WTC11 (cell line): Measurements from ENCODE around the gene SLC16A8.

ENCODE experiments used
- ATF2 ChIP-seq: sonication (generic); formaldehyde crosslinking; IDR thresholded peaks from 2 replicates; pipeline ENCODE4 v1.8.1; 2022; ENCODE audit warnings: low read depth, missing genetic modification reagents, borderline replicate concordance
- CTCF ChIP-seq: fragments of 200-600 bp; IDR thresholded peaks from 2 replicates; pipeline ENCODE4 v1.8.0; 2022; ENCODE audit warnings: antibody characterized with exemption
- FOXJ3 ChIP-seq: sonication (generic); formaldehyde crosslinking; IDR thresholded peaks from 2 replicates; pipeline ENCODE4 v1.9.0; 2021; ENCODE audit warnings: missing genetic modification reagents, mild to moderate bottlenecking, borderline replicate concordance
- IRF1 ChIP-seq: sonication (generic); formaldehyde crosslinking; IDR thresholded peaks from 2 replicates; pipeline ENCODE4 v1.8.0; 2023; ENCODE audit warnings: missing genetic modification reagents
- OVOL2 ChIP-seq: fragments of 250-450 bp; sonication (Bioruptor Pico); IDR thresholded peaks from 2 replicates; pipeline ENCODE4 v1.9.0; 2021; ENCODE audit warnings: mild to moderate bottlenecking, borderline replicate concordance
- PRDM15 ChIP-seq: sonication (generic); formaldehyde crosslinking; IDR thresholded peaks from 2 replicates; pipeline ENCODE4 v1.8.0; 2022; ENCODE audit warnings: missing genetic modification reagents
- RELA ChIP-seq: sonication (generic); formaldehyde crosslinking; IDR thresholded peaks from 2 replicates; pipeline ENCODE4 v1.8.1; 2022; ENCODE audit warnings: missing genetic modification reagents, mild to moderate bottlenecking, borderline replicate concordance
- ZNF263 ChIP-seq: sonication (generic); formaldehyde crosslinking; IDR thresholded peaks from 2 replicates; pipeline ENCODE4 v1.8.1; 2022; ENCODE audit warnings: low read depth, mild to moderate bottlenecking, moderate library complexity, missing genetic modification reagents
- TF ChIP-seq, protein P1 (sequence below): sonication (generic); formaldehyde crosslinking; IDR thresholded peaks from 2 replicates; pipeline ENCODE4 v1.8.0; 2023; ENCODE audit warnings: mild to moderate bottlenecking, missing genetic modification reagents
- TF ChIP-seq, protein P2 (sequence below): sonication (generic); formaldehyde crosslinking; IDR thresholded peaks from 2 replicates; pipeline ENCODE4 v1.8.0; 2022; ENCODE audit warnings: mild to moderate bottlenecking, missing genetic modification reagents

DNA sequence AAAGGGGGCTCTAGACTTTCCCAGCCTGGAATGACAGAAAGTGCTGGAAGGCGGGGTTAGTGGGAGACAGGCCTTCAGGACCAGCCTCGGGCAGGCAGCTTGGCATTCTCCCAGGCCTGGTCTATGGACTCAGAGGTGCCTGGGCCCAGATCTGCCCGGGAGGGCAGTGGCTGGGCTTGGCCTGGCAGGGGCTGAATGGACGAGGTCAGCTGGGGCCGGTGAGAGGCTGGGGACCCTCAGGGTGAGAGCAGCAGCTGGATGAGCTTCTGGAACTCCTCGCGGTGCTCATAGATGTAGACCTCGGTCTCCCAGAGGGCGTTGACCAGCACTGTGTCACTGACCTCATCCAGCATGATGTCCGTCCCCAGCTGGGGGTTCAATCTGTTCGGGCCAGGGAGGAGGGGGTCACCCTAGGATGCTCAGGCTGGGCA is 28.0 kb upstream of the SLC16A8 start:
- TF ChIP-seq, protein P1, sequence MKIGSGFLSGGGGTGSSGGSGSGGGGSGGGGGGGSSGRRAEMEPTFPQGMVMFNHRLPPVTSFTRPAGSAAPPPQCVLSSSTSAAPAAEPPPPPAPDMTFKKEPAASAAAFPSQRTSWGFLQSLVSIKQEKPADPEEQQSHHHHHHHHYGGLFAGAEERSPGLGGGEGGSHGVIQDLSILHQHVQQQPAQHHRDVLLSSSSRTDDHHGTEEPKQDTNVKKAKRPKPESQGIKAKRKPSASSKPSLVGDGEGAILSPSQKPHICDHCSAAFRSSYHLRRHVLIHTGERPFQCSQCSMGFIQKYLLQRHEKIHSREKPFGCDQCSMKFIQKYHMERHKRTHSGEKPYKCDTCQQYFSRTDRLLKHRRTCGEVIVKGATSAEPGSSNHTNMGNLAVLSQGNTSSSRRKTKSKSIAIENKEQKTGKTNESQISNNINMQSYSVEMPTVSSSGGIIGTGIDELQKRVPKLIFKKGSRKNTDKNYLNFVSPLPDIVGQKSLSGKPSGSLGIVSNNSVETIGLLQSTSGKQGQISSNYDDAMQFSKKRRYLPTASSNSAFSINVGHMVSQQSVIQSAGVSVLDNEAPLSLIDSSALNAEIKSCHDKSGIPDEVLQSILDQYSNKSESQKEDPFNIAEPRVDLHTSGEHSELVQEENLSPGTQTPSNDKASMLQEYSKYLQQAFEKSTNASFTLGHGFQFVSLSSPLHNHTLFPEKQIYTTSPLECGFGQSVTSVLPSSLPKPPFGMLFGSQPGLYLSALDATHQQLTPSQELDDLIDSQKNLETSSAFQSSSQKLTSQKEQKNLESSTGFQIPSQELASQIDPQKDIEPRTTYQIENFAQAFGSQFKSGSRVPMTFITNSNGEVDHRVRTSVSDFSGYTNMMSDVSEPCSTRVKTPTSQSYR (CRISPR knock-in tag), result no peak
- TF ChIP-seq CTCF (no peak), FOXJ3 (CRISPR knock-in tag) (no peak), ATF2 (no peak), PRDM15 (CRISPR knock-in tag) (no peak), OVOL2 (CRISPR knock-in tag) (no peak), ZNF263 (no peak), RELA (no peak), IRF1 (CRISPR knock-in tag) (no peak)
- TF ChIP-seq, protein P2, sequence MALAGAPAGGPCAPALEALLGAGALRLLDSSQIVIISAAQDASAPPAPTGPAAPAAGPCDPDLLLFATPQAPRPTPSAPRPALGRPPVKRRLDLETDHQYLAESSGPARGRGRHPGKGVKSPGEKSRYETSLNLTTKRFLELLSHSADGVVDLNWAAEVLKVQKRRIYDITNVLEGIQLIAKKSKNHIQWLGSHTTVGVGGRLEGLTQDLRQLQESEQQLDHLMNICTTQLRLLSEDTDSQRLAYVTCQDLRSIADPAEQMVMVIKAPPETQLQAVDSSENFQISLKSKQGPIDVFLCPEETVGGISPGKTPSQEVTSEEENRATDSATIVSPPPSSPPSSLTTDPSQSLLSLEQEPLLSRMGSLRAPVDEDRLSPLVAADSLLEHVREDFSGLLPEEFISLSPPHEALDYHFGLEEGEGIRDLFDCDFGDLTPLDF (CRISPR knock-in tag), result no peak
